IMR-90 (cell line): Measurements from ENCODE around the gene SLC31A1.

Source experiments
- BHLHE40 ChIP-seq: fragments of 150-350 bp; IDR thresholded peaks from 2 replicates; pipeline ENCODE4 v1.6.1; 2016; ENCODE audit warnings: mild to moderate bottlenecking, low read depth, low read length
- CEBPB ChIP-seq: IDR thresholded peaks from 2 replicates; pipeline ENCODE4 v1.6.1; 2012; ENCODE audit warnings: low read depth, low read length, improper control_type of control experiment
- FOS ChIP-seq: fragments of 150-350 bp; IDR thresholded peaks from 2 replicates; pipeline ENCODE4 v1.6.1; 2016; ENCODE audit warnings: low read depth, low read length
- MAFK ChIP-seq: IDR thresholded peaks from 2 replicates; pipeline ENCODE4 v1.6.1; 2012; ENCODE audit warnings: low read depth, low read length, improper control_type of control experiment
- MAZ ChIP-seq: IDR thresholded peaks from 2 replicates; pipeline ENCODE4 v1.6.1; 2012; ENCODE audit warnings: low read depth, mild to moderate bottlenecking, low read length, improper control_type of control experiment, moderate library complexity, borderline replicate concordance
- MXI1 ChIP-seq: IDR thresholded peaks from 2 replicates; pipeline ENCODE4 v1.6.1; 2012; ENCODE audit warnings: low read depth, mild to moderate bottlenecking, low read length, moderate library complexity, borderline replicate concordance
- NFE2L2 ChIP-seq: fragments of 150-350 bp; IDR thresholded peaks from 2 replicates; pipeline ENCODE4 v1.6.1; 2016; ENCODE audit warnings: low read depth, mild to moderate bottlenecking, low read length
- POLR2A ChIP-seq: IDR thresholded peaks from 2 replicates; pipeline ENCODE4 v1.6.1; 2012; ENCODE audit warnings: mild to moderate bottlenecking, low read depth, low read length
- RAD21 ChIP-seq: IDR thresholded peaks from 2 replicates; pipeline ENCODE4 v1.6.1; 2012; ENCODE audit warnings: low read length, improper control_type of control experiment
- RCOR1 ChIP-seq: IDR thresholded peaks from 2 replicates; pipeline ENCODE4 v1.6.1; 2012; ENCODE audit warnings: mild to moderate bottlenecking, low read length, improper control_type of control experiment; ENCODE audit not compliant: insufficient replicate concordance
- RFX5 ChIP-seq: IDR thresholded peaks from 2 replicates; pipeline ENCODE4 v1.8.0; 2012; ENCODE audit warnings: low read depth, mild to moderate bottlenecking, low read length, moderate library complexity
- SMC3 ChIP-seq: fragments of 150-350 bp; IDR thresholded peaks from 2 replicates; pipeline ENCODE4 v1.6.1; 2016; ENCODE audit warnings: low read depth, mild to moderate bottlenecking, antibody characterized with exemption, low read length, moderate library complexity
- TF ChIP-seq, protein P1 (sequence below): conservative IDR thresholded peaks from 2 replicates; pipeline ENCODE4 v1.5.1; 2012; ENCODE audit warnings: mild to moderate bottlenecking, low read depth, low read length, improper control_type of control experiment
- TF ChIP-seq, protein P2 (sequence below): fragments of 150-350 bp; IDR thresholded peaks from 2 replicates; pipeline ENCODE4 v1.6.1; 2016; ENCODE audit warnings: low read depth, mild to moderate bottlenecking, low read length, moderate library complexity, borderline replicate concordance

DNA sequence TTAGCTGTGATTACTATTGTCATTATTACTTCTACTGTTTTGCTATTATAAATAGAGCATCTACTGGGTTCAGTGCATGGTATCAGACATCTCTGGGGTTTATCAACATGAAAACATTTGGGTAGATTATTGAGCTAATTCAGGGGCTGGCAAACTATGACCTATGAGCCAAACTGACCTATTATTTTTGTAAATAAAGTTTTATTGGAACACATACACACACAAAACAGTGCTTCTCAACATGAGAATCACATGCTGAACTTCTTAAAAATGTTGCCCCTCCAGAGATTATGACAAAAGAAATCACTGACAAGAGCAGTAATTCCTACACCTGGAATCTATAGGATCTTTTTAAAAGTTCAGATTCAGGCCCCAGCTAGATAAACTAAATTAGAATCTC is 40.2 kb upstream of the SLC31A1 start:
- TF ChIP-seq, protein P1, sequence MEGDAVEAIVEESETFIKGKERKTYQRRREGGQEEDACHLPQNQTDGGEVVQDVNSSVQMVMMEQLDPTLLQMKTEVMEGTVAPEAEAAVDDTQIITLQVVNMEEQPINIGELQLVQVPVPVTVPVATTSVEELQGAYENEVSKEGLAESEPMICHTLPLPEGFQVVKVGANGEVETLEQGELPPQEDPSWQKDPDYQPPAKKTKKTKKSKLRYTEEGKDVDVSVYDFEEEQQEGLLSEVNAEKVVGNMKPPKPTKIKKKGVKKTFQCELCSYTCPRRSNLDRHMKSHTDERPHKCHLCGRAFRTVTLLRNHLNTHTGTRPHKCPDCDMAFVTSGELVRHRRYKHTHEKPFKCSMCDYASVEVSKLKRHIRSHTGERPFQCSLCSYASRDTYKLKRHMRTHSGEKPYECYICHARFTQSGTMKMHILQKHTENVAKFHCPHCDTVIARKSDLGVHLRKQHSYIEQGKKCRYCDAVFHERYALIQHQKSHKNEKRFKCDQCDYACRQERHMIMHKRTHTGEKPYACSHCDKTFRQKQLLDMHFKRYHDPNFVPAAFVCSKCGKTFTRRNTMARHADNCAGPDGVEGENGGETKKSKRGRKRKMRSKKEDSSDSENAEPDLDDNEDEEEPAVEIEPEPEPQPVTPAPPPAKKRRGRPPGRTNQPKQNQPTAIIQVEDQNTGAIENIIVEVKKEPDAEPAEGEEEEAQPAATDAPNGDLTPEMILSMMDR, result no peak
- TF ChIP-seq POLR2A (no peak), CEBPB (no peak), MAZ (no peak), RCOR1 (no peak), RFX5 (no peak), MXI1 (no peak), BHLHE40 (no peak), SMC3 (no peak), RAD21 (no peak), NFE2L2 (no peak), MAFK (no peak), FOS (no peak)
- TF ChIP-seq, protein P2, sequence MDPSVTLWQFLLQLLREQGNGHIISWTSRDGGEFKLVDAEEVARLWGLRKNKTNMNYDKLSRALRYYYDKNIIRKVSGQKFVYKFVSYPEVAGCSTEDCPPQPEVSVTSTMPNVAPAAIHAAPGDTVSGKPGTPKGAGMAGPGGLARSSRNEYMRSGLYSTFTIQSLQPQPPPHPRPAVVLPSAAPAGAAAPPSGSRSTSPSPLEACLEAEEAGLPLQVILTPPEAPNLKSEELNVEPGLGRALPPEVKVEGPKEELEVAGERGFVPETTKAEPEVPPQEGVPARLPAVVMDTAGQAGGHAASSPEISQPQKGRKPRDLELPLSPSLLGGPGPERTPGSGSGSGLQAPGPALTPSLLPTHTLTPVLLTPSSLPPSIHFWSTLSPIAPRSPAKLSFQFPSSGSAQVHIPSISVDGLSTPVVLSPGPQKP, result no peak
